NCI-H82 (cell line): Measurements from ENCODE around the gene ACTL7A.

Source experiments
- DNase-seq: peaks from one replicate; lab custom pipeline; 2025; lab: John Stamatoyannopoulos, UW

The ACTL7A gene

GRCh38 chr9:108850293-108850897 is 11.7 kb upstream of the ACTL7A start:
- no peak for DNase-seq

- DNase-seq = no peak
Observed at GRCh38 chr9:108851138-108851537, 10.9 kb upstream of the ACTL7A start.

DNA sequence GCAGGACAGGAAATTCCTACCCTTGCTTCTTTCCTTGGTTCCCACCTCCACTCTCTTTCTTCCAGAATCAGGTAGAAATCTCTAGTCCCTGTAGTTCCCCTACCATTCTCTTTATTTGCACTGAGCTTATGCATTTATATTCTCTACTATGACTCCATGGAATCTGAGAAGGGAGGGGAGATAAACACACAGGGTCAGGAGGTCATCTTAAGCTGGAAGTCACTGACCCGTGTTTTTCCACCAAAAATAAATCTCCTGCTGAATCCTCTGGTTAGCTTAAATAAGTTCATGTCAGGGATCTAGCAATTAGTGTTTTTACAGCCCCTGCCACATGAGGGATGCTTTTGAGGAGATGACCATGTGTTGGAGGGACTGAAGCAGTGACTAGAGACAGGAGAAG is 10.0 kb upstream of the ACTL7A start:
- no peak for DNase-seq

- DNase-seq = no peak
Observed at GRCh38 chr9:108854094-108854493, 8.0 kb upstream of the ACTL7A start.

GRCh38 chr9:108854641-108855528 is 7.2 kb upstream of the ACTL7A start:
- no peak for DNase-seq

GRCh38 chr9:108855529-108855886 is 6.6 kb upstream of the ACTL7A start:
- no peak for DNase-seq

DNA sequence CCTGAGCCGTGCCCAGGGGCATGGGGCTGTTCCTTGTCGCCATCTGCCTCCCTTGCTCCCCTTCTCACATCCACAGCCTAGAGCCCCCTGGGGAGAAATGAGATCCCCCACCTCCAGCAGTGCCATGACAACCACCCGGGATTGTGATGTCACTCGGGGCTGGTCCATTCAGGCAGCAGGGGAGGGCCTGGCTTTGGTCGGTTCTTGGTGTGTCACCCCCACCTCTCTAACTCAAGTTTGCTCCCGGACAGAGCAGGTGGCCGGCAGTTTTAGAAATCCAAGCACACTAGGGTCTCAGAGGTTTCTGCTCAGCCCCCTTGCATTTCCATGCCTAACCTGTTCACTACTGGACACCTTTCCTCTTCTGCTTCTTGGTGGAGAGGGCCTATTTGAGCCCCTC is 6.2 kb upstream of the ACTL7A start, which contains the start of gene ACTL7B:
ACTL7B (minus strand) TSS at position 99 of the 400 bp plus-strand sequence; CDS start at position 43, 56 bp downstream.
- no peak for DNase-seq

GRCh38 chr9:108857572-108857971 is 4.5 kb upstream of the ACTL7A start:
- no peak for DNase-seq

GRCh38 chr9:108859459-108860114 is 2.5 kb upstream of the ACTL7A start:
- DNase-seq = no peak

DNA sequence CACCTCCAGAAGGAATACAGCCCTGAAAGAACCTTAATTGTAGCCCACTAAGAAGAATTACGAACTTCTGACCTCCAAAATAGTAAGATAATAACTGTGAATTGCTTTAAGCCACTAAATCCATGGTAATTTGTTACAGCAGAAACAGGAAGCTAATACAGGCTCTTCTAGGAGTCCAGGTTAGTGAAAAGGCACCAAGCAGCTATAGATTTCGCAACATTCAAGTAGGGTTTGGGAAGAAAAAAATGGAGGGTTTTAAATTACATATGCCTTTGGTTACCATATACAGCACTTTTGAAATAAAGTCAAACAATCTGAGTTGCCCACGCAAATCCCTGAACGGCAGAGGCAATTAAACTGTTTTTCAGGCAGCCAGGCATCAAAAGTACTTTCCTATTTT is 1.7 kb upstream of the ACTL7A start:
- DNase-seq = no peak

DNA sequence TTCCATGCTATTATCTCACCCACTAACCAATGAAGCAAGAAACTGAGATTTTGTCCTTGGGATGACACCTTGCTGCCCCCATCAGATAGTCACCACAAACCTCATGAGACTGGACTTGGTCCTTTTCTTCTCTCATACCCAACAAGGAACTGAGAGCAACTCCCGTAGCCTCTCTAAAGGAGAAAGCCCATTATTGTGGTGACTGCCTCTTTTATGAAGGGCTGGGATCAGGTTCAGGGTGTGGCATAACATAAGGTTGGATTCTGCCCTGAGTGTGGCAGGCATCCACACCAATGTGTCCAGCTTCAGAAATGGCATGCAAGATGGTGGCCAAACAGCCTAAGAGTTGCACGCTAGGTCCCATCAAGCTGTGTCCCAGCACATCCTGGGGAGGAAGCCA is 1.3 kb upstream of the ACTL7A start:
- no peak for DNase-seq

GRCh38 chr9:108861464-108861863 is 602 bp upstream of the ACTL7A start:
- no peak for DNase-seq

DNA sequence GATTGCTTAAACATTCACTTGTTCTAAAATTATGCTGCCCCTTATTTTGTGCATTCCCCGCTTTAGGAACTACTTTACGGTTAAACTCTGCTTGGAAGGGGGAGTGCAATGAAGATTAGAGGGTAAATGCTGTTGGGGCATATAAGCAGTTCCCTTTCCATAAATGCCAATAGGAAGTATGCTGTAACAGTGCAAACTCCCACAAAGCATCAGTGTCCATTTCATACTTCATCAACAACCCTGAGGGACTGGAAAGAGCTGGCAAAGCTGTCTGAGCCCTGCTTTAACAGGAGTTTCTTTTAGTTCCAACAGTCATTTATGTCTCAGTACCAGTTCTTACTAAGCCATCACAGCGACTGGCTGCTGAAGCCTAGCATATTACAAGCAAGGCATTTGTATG is 1.8 kb downstream of the ACTL7A start:
- DNase-seq = no peak

DNA sequence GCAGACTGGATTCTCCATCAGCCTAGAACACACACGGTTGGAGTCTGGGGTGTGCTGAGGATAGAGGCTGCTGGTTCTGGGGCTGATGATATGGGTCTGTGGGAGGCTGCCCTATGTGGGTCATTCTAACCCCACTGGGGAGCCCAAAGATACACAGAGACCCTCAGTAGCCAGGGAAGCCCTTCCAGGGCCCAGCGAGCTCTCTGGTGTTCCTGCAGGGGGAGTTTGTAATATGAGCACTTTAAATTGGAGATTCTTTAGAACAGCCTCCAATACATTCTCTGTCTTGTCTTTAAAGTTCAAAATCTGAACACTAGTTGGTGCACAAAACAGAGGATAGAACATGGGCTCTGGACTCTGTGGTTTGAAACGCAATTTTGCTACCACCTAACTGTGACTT is 2.4 kb downstream of the ACTL7A start:
- DNase-seq = no peak

GRCh38 chr9:108865037-108865436 is 3.0 kb downstream of the ACTL7A start:
- DNase-seq = no peak

- DNase-seq = no peak
Observed at GRCh38 chr9:108866001-108866420, 3.9 kb downstream of the ACTL7A start.

DNA sequence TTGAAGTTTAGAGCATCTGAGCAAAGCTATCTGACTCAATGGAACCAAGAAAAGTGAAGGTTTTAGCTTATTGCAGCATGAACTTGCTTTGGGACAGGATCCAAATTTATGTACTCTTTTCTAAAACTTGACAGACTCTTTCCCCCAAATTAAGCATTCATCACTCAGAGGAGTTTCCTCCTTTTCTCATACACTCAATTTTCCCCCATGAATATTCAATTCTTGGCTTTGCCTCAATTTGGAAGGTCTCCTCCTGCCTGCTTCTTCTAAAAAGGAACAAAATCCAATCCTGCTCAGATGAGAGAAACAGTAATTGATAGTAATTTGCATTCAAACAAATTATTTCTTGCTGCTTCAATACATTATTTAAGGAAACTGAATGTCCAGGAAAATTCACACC is 5.0 kb downstream of the ACTL7A start:
- DNase-seq = no peak

DNA sequence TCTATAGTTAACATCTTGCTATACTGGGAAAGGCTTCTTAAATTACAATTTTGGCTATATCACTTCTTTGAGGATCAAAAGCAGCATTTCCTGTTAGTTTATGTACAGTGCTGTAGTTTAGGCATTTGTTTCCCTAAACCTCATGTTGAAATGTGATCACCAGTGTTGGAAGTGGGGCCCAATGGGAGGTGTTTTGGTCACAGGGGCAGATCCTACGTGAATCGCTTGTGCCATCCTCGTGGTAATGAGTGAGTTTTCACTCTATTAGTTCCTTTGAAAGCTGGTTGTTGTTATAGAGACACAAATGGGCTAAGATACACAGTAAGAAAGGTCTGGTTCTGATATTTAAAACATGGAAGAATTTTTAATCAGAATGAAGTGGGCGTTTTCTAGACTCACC is 5.8 kb downstream of the ACTL7A start:
- no peak for DNase-seq

DNA sequence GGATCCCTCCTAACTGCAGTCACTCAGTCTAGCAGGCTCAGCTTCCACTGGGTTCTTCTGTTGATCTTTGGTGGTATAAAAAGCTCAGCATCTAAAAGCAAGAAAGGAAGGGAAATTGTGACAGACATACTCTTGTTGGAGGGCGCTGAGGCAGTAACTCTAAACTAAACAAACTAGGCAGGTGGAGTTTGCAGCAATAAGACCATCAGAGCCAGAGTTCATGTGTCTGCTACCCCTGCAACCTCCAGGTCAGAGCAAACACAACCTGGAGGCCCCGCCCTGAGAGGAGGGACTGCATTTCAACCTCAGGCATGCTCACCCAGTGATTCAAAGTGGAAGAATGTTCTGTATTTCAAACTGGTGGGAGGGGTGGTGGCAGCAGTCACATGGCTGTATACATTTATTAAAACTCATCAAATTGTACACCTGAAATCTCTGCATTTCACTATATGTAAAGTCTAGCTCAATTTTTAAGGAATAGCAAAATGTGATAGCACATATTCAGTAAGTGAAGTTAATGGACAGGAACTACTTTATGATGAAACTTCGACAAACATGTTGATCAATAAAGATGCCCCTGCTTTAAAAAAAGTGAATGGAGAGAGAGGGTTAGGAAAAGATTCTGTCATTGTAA is 7.1 kb downstream of the ACTL7A start:
- DNase-seq = no peak

GRCh38 chr9:108874058-108874788 is 12.2 kb downstream of the ACTL7A start:
- no peak for DNase-seq

DNA sequence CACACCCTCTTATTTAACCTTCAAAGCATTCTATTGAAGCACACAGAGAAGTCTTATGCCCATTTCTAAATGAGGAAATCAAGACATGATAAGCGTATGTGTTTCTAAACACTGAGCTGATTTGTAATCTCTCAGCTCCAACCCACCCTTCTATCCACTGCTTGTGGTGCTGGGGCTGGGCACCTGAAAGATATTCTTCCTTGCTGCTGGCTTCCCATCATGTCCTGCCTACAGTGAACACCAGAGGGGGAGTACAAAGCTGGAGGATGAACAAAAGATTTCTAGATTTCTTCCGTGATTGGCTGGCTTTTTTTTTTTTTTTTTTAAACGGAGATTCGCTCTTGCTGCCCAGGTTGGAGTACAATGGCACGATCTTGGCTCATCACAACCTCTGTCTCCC is 14.4 kb downstream of the ACTL7A start:
- no peak for DNase-seq

DNA sequence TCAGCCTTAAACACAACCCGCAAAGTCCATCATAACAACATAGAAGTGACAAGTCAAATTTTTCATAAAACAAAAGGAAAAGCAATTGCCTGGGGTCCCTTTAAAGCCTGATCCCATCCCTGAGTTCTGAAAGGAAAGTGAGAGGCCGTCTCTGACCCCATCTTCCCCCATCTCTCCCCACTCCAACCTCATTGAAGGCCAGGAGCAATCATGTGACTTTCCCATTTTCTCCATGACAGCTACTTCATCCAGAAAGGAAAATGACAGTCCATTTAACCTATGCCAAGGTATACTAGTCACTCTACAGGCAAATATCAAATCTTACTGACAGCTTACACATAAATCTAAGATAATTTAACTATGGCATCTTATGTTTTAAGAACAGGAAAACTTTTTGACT is 15.5 kb downstream of the ACTL7A start:
- no peak for DNase-seq
